HUES48 (cell line): ENCODE measurements around the gene MIER3.

ENCODE experiments used
- H3K27ac ChIP-seq: one replicate; pipeline ENCODE4 v1.7.0; 2013; ENCODE audit warnings: low read depth, low read length, inconsistent platforms
- H3K27me3 ChIP-seq: 2 replicates; pipeline ENCODE4 v1.6.1; 2013; ENCODE audit warnings: mild to moderate bottlenecking, low read length; ENCODE audit not compliant: control insufficient read depth, insufficient read depth
- H3K36me3 ChIP-seq: 2 replicates; pipeline ENCODE4 v1.6.1; 2013; ENCODE audit warnings: low read length; ENCODE audit not compliant: control insufficient read depth, insufficient read depth
- H3K4me1 ChIP-seq: 2 replicates; pipeline ENCODE4 v1.6.1; 2013; ENCODE audit warnings: mild to moderate bottlenecking, low read length; ENCODE audit not compliant: control insufficient read depth, insufficient read depth
- H3K4me3 ChIP-seq: 2 replicates; pipeline ENCODE4 v1.5.1; 2013; ENCODE audit warnings: mild to moderate bottlenecking, low read depth, low read length
- H3K9ac ChIP-seq: 2 replicates; pipeline ENCODE4 v1.6.1; 2013; ENCODE audit warnings: mild to moderate bottlenecking, low read depth, low read length, moderate library complexity
- H3K9me3 ChIP-seq: 2 replicates; pipeline ENCODE4 v1.6.1; 2013; ENCODE audit warnings: low read length; ENCODE audit not compliant: control insufficient read depth, insufficient read depth

MIER3 gene

GRCh38 chr5:56898213-56898612 is 53.7 kb downstream of the MIER3 start:
- Histone ChIP-seq H3K36me3 (peaks cover 17% of the 10 kb centered on the region; the same call in 1 of the 2 replicates), H3K4me1 (no peaks in the 10 kb centered on the region), H3K27me3 (no peaks in the 10 kb centered on the region), H3K27ac (no peak overlapping the region), H3K4me3 (no peak overlapping the region), H3K9me3 (no peaks in the 10 kb centered on the region), H3K9ac (no peak overlapping the region)

DNA sequence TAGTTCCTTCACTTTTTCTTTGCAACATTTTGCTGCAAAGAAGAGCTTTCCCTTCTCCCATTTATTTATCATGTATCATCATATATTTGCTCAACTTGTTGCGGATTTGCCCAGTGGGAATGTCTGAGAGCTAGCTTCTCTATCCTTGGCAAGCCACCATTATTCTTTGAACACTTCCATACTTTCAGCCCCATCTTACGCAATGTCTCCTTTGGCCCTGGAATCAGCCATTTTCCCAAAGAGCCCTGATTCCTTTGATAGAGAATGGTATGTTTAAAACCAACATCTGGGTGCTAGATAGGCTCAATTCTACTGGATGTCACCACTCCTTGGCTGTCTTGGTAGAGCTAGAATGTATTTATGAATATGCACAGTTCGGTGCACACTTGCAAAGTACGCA is 55.2 kb downstream of the MIER3 start:
- H3K9ac ChIP-seq, result no peak overlapping the region
- no peak overlapping the region for H3K4me3 ChIP-seq
- H3K4me1 ChIP-seq, result no peaks in the 10 kb centered on the region
- no peaks in the 10 kb centered on the region for H3K27me3 ChIP-seq
- peaks cover 21% of the 10 kb centered on the region; the same call in 1 of the 2 replicates for H3K36me3 ChIP-seq
- no peak overlapping the region for H3K27ac ChIP-seq
- no peaks in the 10 kb centered on the region for H3K9me3 ChIP-seq

DNA sequence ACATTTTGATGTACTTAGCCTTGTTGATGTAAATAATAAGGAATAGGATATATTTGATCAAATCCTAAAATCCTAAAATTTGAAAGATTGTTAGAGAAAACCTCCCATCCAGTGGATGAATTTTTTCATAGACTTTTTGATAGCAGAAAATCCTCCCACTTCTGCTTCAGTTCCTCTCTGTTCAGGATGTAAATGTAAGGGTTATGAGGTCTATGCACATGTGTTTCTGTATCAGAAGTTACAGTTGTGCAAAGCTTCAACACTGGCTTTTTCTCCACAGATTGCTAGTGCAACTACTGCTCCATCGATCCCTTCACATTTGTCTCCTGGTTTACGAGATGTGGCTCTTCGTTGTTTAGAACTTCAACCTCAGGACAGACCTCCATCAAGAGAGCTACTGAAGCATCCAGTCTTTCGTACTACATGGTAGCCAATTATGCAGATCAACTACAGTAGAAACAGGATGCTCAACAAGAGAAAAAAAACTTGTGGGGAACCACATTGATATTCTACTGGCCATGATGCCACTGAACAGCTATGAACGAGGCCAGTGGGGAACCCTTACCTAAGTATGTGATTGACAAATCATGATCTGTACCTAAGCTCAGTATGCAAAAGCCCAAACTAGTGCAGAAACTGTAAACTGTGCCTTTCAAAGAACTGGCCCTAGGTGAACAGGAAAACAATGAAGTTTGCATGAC is 58.5 kb downstream of the MIER3 start:
- no peak overlapping the region for H3K27ac ChIP-seq
- no peak overlapping the region for H3K4me3 ChIP-seq
- H3K9me3 ChIP-seq, result no peaks in the 10 kb centered on the region
- H3K27me3 ChIP-seq, result no peaks in the 10 kb centered on the region
- no peak overlapping the region for H3K9ac ChIP-seq
- peaks cover 28% of the 10 kb centered on the region for H3K36me3 ChIP-seq
- no peaks in the 10 kb centered on the region for H3K4me1 ChIP-seq

- Histone ChIP-seq H3K9me3 (no peaks in the 10 kb centered on the region), H3K9ac (no peak overlapping the region), H3K4me3 (no peak overlapping the region), H3K36me3 (peaks cover 45% of the 10 kb centered on the region), H3K4me1 (no peaks in the 10 kb centered on the region), H3K27me3 (no peaks in the 10 kb centered on the region), H3K27ac (no peak overlapping the region)
Observed at GRCh38 chr5:56881571-56881970, 70.4 kb downstream of the MIER3 start.

DNA sequence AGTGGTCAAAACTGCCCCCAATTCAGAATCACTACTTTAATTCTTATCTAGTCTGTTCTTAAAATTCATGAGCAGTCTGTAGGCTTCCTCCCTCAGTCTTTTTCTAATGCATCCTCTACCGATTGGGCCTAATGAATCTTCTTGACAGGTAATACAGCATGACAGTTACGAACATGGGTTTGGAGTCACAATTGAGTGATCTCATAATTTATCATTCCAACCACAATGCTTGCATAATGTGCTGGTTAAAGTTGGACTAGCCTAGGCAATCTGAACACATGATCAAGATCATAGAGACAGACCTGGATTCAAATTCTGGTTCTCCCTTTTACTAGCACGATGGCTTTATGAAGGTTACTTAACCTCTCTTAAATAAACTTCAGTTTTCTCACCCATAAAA is 75.6 kb downstream of the MIER3 start:
- no peaks in the 10 kb centered on the region for H3K27me3 ChIP-seq
- H3K4me1 ChIP-seq, result no peaks in the 10 kb centered on the region
- H3K36me3 ChIP-seq, result peaks cover 44% of the 10 kb centered on the region
- no peak overlapping the region for H3K9ac ChIP-seq
- H3K27ac ChIP-seq, result no peak overlapping the region
- no peaks in the 10 kb centered on the region for H3K9me3 ChIP-seq
- H3K4me3 ChIP-seq, result no peak overlapping the region

- no peaks in the 10 kb centered on the region for H3K4me1 ChIP-seq
- H3K27ac ChIP-seq, result no peak overlapping the region
- H3K36me3 ChIP-seq, result peaks cover 34% of the 10 kb centered on the region
- no peak overlapping the region for H3K4me3 ChIP-seq
- H3K9me3 ChIP-seq, result no peaks in the 10 kb centered on the region
- H3K27me3 ChIP-seq, result no peaks in the 10 kb centered on the region
- no peak overlapping the region for H3K9ac ChIP-seq
Observed at GRCh38 chr5:56873056-56873455, 78.9 kb downstream of the MIER3 start.

GRCh38 chr5:56871777-56872176 is 80.1 kb downstream of the MIER3 start:
- H3K9ac ChIP-seq, result no peak overlapping the region
- no peak overlapping the region for H3K27ac ChIP-seq
- H3K9me3 ChIP-seq, result no peaks in the 10 kb centered on the region
- H3K4me3 ChIP-seq, result no peak overlapping the region
- no peaks in the 10 kb centered on the region for H3K27me3 ChIP-seq
- no peaks in the 10 kb centered on the region for H3K4me1 ChIP-seq
- peaks cover 37% of the 10 kb centered on the region for H3K36me3 ChIP-seq
